Loucy (cell line): ENCODE measurements around the gene CNTFR.

Experiments used
- H2AFZ ChIP-seq: fragments of 200-600 bp; sonication (generic); 2 replicates; pipeline ENCODE4 v1.6.0; 2016; ENCODE audit warnings: antibody characterized with exemption, mild to moderate bottlenecking, low read length, moderate library complexity
- H3F3A ChIP-seq: fragments of 200-600 bp; 2 replicates; pipeline ENCODE4 v1.6.0; 2016; ENCODE audit warnings: antibody characterized with exemption, low read depth, mild to moderate bottlenecking
- H3K27me3 ChIP-seq: fragments of 200-600 bp; sonication (generic); 2 replicates; pipeline ENCODE4 v1.6.1; 2014; ENCODE audit warnings: low read length, mild to moderate bottlenecking; ENCODE audit not compliant: insufficient read depth, poor library complexity, severe bottlenecking
- H3K36me3 ChIP-seq: fragments of 200-600 bp; sonication (generic); 2 replicates; pipeline ENCODE4 v1.6.1; 2016; ENCODE audit warnings: low read length; ENCODE audit not compliant: insufficient read depth
- H3K4me1 ChIP-seq: fragments of 200-600 bp; sonication (generic); 2 replicates; pipeline ENCODE4 v1.5.1; 2014; ENCODE audit warnings: low read length, mild to moderate bottlenecking; ENCODE audit not compliant: insufficient read depth, poor library complexity, severe bottlenecking
- H3K4me2 ChIP-seq: fragments of 200-600 bp; sonication (generic); 2 replicates; pipeline ENCODE4 v1.6.0; 2014; ENCODE audit warnings: antibody characterized with exemption, low read length, low read depth, mild to moderate bottlenecking; ENCODE audit not compliant: poor library complexity, severe bottlenecking
- H3K4me3 ChIP-seq: fragments of 200-600 bp; sonication (generic); 2 replicates; pipeline ENCODE4 v1.5.1; 2014; ENCODE audit warnings: low read length, mild to moderate bottlenecking, mixed read lengths; ENCODE audit not compliant: poor library complexity, severe bottlenecking
- H3K79me2 ChIP-seq: fragments of 200-600 bp; sonication (generic); 2 replicates; pipeline ENCODE4 v1.6.1; 2014; ENCODE audit warnings: low read length; ENCODE audit not compliant: insufficient read depth
- H3K9ac ChIP-seq: fragments of 200-600 bp; sonication (generic); 2 replicates; pipeline ENCODE4 v1.6.0; 2014; ENCODE audit warnings: mild to moderate bottlenecking, low read depth, low read length, moderate library complexity; ENCODE audit not compliant: poor library complexity, severe bottlenecking
- H3K9me2 ChIP-seq: fragments of 200-600 bp; sonication (generic); replicated peaks from 2 replicates; pipeline ENCODE4 v1.6.1; 2016; ENCODE audit warnings: low read depth, low read length, mixed read lengths
- H3K9me3 ChIP-seq: fragments of 200-600 bp; sonication (generic); 2 replicates; pipeline ENCODE4 v1.6.1; 2014; ENCODE audit warnings: mild to moderate bottlenecking, antibody characterized with exemption, low read length, low read depth; ENCODE audit not compliant: insufficient read depth
- H4K20me1 ChIP-seq: fragments of 200-600 bp; sonication (generic); 2 replicates; pipeline ENCODE4 v1.6.0; 2014; ENCODE audit warnings: antibody characterized with exemption, low read length, mild to moderate bottlenecking; ENCODE audit not compliant: insufficient read depth, poor library complexity, severe bottlenecking
- EZH2phosphoT487 ChIP-seq: fragments of 200-600 bp; IDR thresholded peaks from 2 replicates; pipeline ENCODE4 v1.6.1; 2018; ENCODE audit warnings: antibody characterized with exemption, mild to moderate bottlenecking, moderate library complexity, borderline replicate concordance
- TF ChIP-seq, protein P1 (sequence below): fragments of 200-600 bp; sonication (generic); conservative IDR thresholded peaks from 2 replicates; pipeline ENCODE4 v1.5.1; 2014; ENCODE audit warnings: mild to moderate bottlenecking, antibody characterized with exemption, low read length

CNTFR gene

GRCh38 chr9:34625186-34625486 lies 35.6 kb upstream of the CNTFR start:
- no peak overlapping the region for H2AFZ ChIP-seq
- peaks cover 4% of the 10 kb centered on the region for H3K4me1 ChIP-seq
- no peaks in the 10 kb centered on the region for H3K9me3 ChIP-seq
- no peaks in the 10 kb centered on the region for H3K9me2 ChIP-seq
- TF ChIP-seq, protein P1, sequence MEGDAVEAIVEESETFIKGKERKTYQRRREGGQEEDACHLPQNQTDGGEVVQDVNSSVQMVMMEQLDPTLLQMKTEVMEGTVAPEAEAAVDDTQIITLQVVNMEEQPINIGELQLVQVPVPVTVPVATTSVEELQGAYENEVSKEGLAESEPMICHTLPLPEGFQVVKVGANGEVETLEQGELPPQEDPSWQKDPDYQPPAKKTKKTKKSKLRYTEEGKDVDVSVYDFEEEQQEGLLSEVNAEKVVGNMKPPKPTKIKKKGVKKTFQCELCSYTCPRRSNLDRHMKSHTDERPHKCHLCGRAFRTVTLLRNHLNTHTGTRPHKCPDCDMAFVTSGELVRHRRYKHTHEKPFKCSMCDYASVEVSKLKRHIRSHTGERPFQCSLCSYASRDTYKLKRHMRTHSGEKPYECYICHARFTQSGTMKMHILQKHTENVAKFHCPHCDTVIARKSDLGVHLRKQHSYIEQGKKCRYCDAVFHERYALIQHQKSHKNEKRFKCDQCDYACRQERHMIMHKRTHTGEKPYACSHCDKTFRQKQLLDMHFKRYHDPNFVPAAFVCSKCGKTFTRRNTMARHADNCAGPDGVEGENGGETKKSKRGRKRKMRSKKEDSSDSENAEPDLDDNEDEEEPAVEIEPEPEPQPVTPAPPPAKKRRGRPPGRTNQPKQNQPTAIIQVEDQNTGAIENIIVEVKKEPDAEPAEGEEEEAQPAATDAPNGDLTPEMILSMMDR = no peak
- no peak for TF ChIP-seq EZH2phosphoT487
- no peaks in the 10 kb centered on the region for H3K36me3 ChIP-seq
- peaks cover 40% of the 10 kb centered on the region for H3K27me3 ChIP-seq
- no peaks in the 10 kb centered on the region for H3F3A ChIP-seq
- no peak overlapping the region for H3K4me3 ChIP-seq
- no peak overlapping the region for H3K9ac ChIP-seq
- H4K20me1 ChIP-seq = no peaks in the 10 kb centered on the region
- no peak overlapping the region for H3K4me2 ChIP-seq
- 0 out of 2 replicates have a peak, but pooled peaks cover under 1% of the 10 kb centered on the region for H3K79me2 ChIP-seq

DNA sequence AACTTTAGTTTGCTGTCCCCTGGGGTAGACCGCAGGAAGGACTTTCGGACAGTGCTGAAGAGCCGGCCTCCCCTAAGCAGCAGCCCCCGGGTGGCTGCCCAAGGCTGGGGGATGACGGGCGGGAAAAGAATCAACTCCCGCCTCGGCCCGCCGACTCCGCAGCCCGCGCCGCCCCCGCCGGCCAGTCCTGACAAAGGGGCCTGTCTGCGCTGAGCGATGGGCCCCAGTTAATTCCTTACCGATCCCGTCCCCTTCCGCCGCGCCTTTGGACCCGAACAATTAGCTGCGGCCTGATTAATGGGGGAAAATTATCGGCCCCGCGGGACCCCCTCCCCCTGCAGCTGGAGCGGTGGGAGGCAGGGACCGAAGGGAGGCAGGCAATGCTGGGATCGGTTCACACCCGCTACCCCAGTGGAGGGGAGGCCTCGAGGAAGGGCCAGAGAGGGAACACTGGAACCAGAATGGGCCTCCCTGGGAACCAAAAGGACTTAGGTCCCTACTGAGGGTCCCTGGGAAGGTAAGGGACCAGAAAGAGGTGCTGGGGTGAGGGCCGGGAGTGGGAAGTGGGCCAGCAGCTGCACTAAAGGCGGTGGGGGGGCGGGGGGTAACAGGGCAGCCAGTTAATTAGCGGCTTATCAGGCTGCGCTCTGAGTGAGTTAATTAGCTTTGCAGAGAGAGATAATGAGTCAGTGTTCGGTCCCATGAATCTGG lies 35.1 kb upstream of the CNTFR start:
- H2AFZ ChIP-seq = no peak overlapping the region
- TF ChIP-seq, protein P1 = no peak
- no peak for TF ChIP-seq EZH2phosphoT487
- peaks cover 6% of the 10 kb centered on the region; the same call in 1 of the 2 replicates for H3K79me2 ChIP-seq
- no peak overlapping the region for H3K4me2 ChIP-seq
- no peaks in the 10 kb centered on the region for H3K9me2 ChIP-seq
- H3K9ac ChIP-seq = no peak overlapping the region
- H3K27me3 ChIP-seq = peaks cover 40% of the 10 kb centered on the region
- H3K4me1 ChIP-seq = peaks cover 7% of the 10 kb centered on the region
- no peaks in the 10 kb centered on the region for H4K20me1 ChIP-seq
- H3K9me3 ChIP-seq = no peaks in the 10 kb centered on the region
- H3K36me3 ChIP-seq = no peaks in the 10 kb centered on the region
- H3K4me3 ChIP-seq = no peak overlapping the region
- no peaks in the 10 kb centered on the region for H3F3A ChIP-seq

- Histone ChIP-seq H3K9ac (no peak overlapping the region), H3K27me3 (peaks cover 33% of the 10 kb centered on the region)
Measured at GRCh38 chr9:34623374-34624235, 34.1 kb upstream of the CNTFR start.

More at GRCh38 chr9:34623374-34624235, 34.1 kb upstream of the CNTFR start:
- Histone ChIP-seq H4K20me1 (no peaks in the 10 kb centered on the region), H3K9me3 (no peaks in the 10 kb centered on the region), H3K4me3 (no peak overlapping the region), H3K79me2 (peaks cover 13% of the 10 kb centered on the region; the same call in 1 of the 2 replicates), H3K36me3 (no peaks in the 10 kb centered on the region), H3F3A (no peaks in the 10 kb centered on the region), H3K4me2 (no peak overlapping the region), H3K9me2 (no peaks in the 10 kb centered on the region), H3K4me1 (peaks cover 16% of the 10 kb centered on the region), H2AFZ (no peak overlapping the region)
- no peak for TF ChIP-seq EZH2phosphoT487
- TF ChIP-seq, protein P1 = no peak
